DND-41 (cell line): ENCODE data around the gene IDH2.

Experiments used
- EZH2 ChIP-seq: IDR thresholded peaks from 3 replicates; pipeline ENCODE4 v1.6.1; 2012; ENCODE audit warnings: borderline replicate concordance, low read depth, mild to moderate bottlenecking, moderate library complexity, low read length, inconsistent platforms; ENCODE audit not compliant: severe bottlenecking
- TF ChIP-seq, protein P1 (sequence below): IDR thresholded peaks from 2 replicates; pipeline ENCODE4 v1.5.1; 2012; ENCODE audit warnings: borderline replicate concordance, low read length, moderate library complexity, mild to moderate bottlenecking; ENCODE audit not compliant: poor library complexity, severe bottlenecking; ENCODE audit errors: extremely low read depth

DNA sequence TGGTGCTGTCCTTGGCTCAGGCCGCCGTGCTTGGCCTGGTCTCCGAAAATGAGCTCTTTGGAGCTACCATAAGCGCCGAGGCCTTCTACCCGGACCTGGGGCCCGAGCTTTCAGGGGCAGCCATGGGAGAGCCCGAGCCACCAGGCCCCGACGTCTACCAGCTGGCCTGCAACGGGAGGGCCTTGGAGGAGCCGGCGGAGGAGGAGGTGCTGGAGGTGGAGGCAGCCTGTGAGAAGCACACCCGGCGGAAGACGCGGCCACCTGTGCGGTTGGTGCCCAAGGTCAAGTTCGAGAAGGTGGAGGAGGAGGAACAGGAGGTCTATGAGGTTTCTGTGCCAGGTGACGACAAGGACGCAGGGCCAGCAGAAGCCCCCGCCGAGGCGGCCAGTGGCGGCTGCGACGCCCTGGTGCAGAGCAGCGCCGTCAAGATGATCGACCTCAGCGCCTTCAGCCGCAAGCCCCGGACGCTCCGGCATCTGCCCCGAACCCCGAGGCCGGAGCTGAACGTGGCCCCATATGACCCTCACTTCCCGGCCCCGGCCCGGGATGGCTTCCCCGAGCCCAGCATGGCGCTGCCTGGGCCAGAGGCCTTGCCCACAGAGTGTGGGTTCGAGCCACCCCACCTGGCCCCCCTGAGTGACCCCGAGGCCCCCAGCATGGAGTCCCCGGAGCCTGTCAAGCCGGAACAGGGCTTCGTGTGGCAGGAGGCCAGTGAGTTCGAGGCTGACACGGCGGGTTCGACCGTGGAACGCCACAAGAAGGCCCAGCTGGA, 34.9 kb downstream of the IDH2 start:
- TF ChIP-seq, protein P1, sequence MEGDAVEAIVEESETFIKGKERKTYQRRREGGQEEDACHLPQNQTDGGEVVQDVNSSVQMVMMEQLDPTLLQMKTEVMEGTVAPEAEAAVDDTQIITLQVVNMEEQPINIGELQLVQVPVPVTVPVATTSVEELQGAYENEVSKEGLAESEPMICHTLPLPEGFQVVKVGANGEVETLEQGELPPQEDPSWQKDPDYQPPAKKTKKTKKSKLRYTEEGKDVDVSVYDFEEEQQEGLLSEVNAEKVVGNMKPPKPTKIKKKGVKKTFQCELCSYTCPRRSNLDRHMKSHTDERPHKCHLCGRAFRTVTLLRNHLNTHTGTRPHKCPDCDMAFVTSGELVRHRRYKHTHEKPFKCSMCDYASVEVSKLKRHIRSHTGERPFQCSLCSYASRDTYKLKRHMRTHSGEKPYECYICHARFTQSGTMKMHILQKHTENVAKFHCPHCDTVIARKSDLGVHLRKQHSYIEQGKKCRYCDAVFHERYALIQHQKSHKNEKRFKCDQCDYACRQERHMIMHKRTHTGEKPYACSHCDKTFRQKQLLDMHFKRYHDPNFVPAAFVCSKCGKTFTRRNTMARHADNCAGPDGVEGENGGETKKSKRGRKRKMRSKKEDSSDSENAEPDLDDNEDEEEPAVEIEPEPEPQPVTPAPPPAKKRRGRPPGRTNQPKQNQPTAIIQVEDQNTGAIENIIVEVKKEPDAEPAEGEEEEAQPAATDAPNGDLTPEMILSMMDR = no peak
- no peak for TF ChIP-seq EZH2
